Mononuclear cell (primary cell): ENCODE results near the gene TMCC2. TPM values are rescaled to one million over a fixed set of nuclear protein-coding genes. Genes with fewer than 3 reads are reported as not detected.
"Not testable (repeated sequence)": the region's sequence is repeated elsewhere in the genome, so short reads cannot be mapped to it uniquely, and the experiment has no call there.

ENCODE experiments used
- H3K27me3 ChIP-seq: 2 replicates; pipeline ENCODE4 v1.6.0; 2011; ENCODE audit warnings: low read length, control low read depth; ENCODE audit not compliant: insufficient read depth
- H3K4me1 ChIP-seq: 2 replicates; pipeline ENCODE4 v1.5.1; 2011; ENCODE audit warnings: mild to moderate bottlenecking, low read length, control low read depth; ENCODE audit not compliant: insufficient read depth
- H3K4me3 ChIP-seq: 2 replicates; pipeline ENCODE4 v1.5.1; 2011; ENCODE audit warnings: mild to moderate bottlenecking, low read length, moderate library complexity
- H3K9me3 ChIP-seq: 2 replicates; pipeline ENCODE4 v1.5.1; 2011; ENCODE audit warnings: low read depth, mild to moderate bottlenecking, control low read depth, low read length
- total RNA-seq: library from RNA; depleted of rRNA; stranded (reverse); fragments of >200 nt; gene quantifications from one replicate; pipeline ENCODE4 v1.2.3, GENCODE V29; 2012

TMCC2 gene
- total RNA-seq, 1 donor, result 4.3 TPM

GRCh38 chr1:205285381-205286101 is 57.8 kb downstream of the TMCC2 start:
- no peaks in the 10 kb centered on the region for H3K27me3 ChIP-seq

GRCh38 chr1:205286335-205286950 is 58.7 kb downstream of the TMCC2 start:
- no peak overlapping the region for H3K4me3 ChIP-seq

More at GRCh38 chr1:205285381-205286101, 57.8 kb downstream of the TMCC2 start:
- no peaks in the 10 kb centered on the region for H3K9me3 ChIP-seq
- peaks cover 89% of the 10 kb centered on the region for H3K4me1 ChIP-seq
- H3K4me3 ChIP-seq, result peak overlapping the region; percentile 7

GRCh38 chr1:205287076-205287475 is 59.3 kb downstream of the TMCC2 start:
- H3K4me3 ChIP-seq, result no peak overlapping the region
- no peaks in the 10 kb centered on the region for H3K27me3 ChIP-seq
- no peaks in the 10 kb centered on the region for H3K9me3 ChIP-seq
- peaks cover 100% of the 10 kb centered on the region for H3K4me1 ChIP-seq

More at GRCh38 chr1:205286335-205286950, 58.7 kb downstream of the TMCC2 start:
- H3K27me3 ChIP-seq, result no peaks in the 10 kb centered on the region
- peaks cover 94% of the 10 kb centered on the region for H3K4me1 ChIP-seq
- no peaks in the 10 kb centered on the region for H3K9me3 ChIP-seq

- no peak overlapping the region for H3K4me3 ChIP-seq
- no peaks in the 10 kb centered on the region for H3K27me3 ChIP-seq
- no peaks in the 10 kb centered on the region for H3K9me3 ChIP-seq
- peaks cover 96% of the 10 kb centered on the region for H3K4me1 ChIP-seq
Measured at GRCh38 chr1:205287767-205288559, 60.2 kb downstream of the TMCC2 start.

- Histone ChIP-seq H3K4me1 (peaks cover 82% of the 10 kb centered on the region), H3K27me3 (no peaks in the 10 kb centered on the region), H3K9me3 (no peaks in the 10 kb centered on the region), H3K4me3 (no peak overlapping the region)
Measured at GRCh38 chr1:205291596-205291995, 63.9 kb downstream of the TMCC2 start.

GRCh38 chr1:205293350-205294074 is 65.8 kb downstream of the TMCC2 start:
- peaks cover 63% of the 10 kb centered on the region for H3K4me1 ChIP-seq
- H3K9me3 ChIP-seq, result no peaks in the 10 kb centered on the region
- H3K27me3 ChIP-seq, result no peaks in the 10 kb centered on the region
- no peak overlapping the region for H3K4me3 ChIP-seq

- peaks cover 55% of the 10 kb centered on the region for H3K4me1 ChIP-seq
Measured at GRCh38 chr1:205294175-205294917, 66.6 kb downstream of the TMCC2 start.

GRCh38 chr1:205294934-205295333 is 67.2 kb downstream of the TMCC2 start:
- H3K9me3 ChIP-seq, result no peaks in the 10 kb centered on the region
- no peaks in the 10 kb centered on the region for H3K27me3 ChIP-seq
- H3K4me1 ChIP-seq, result peaks cover 54% of the 10 kb centered on the region
- H3K4me3 ChIP-seq, result no peak overlapping the region

More at GRCh38 chr1:205294175-205294917, 66.6 kb downstream of the TMCC2 start:
- H3K27me3 ChIP-seq, result no peaks in the 10 kb centered on the region
- no peak overlapping the region for H3K4me3 ChIP-seq
- H3K9me3 ChIP-seq, result no peaks in the 10 kb centered on the region

- Histone ChIP-seq H3K4me1 (peaks cover 50% of the 10 kb centered on the region), H3K9me3 (no peaks in the 10 kb centered on the region), H3K27me3 (no peaks in the 10 kb centered on the region), H3K4me3 (no peak overlapping the region)
Measured at GRCh38 chr1:205296154-205296553, 68.4 kb downstream of the TMCC2 start.

GRCh38 chr1:205297546-205298177 is 69.9 kb downstream of the TMCC2 start:
- H3K4me1 ChIP-seq, result peaks cover 43% of the 10 kb centered on the region
- H3K27me3 ChIP-seq, H3K4me3 ChIP-seq, H3K9me3 ChIP-seq: not testable (repeated sequence)

- Histone ChIP-seq H3K4me1 (peaks cover 43% of the 10 kb centered on the region), H3K27me3 (no peaks in the 10 kb centered on the region), H3K4me3 (no peak overlapping the region), H3K9me3 (no peaks in the 10 kb centered on the region)
Measured at GRCh38 chr1:205298191-205298994, 70.6 kb downstream of the TMCC2 start.

GRCh38 chr1:205300149-205300548 is 72.4 kb downstream of the TMCC2 start:
- Histone ChIP-seq H3K9me3 (no peaks in the 10 kb centered on the region), H3K27me3 (no peaks in the 10 kb centered on the region), H3K4me3 (no peak overlapping the region), H3K4me1 (peaks cover 36% of the 10 kb centered on the region)

GRCh38 chr1:205301205-205301821 is 73.6 kb downstream of the TMCC2 start:
- H3K27me3 ChIP-seq, result no peaks in the 10 kb centered on the region
- H3K4me3 ChIP-seq, result no peak overlapping the region
- H3K4me1 ChIP-seq, result peaks cover 27% of the 10 kb centered on the region
- no peaks in the 10 kb centered on the region for H3K9me3 ChIP-seq
